GM18868 (cell line): ENCODE data around the gene SMCO4.
"Not testable (repeated sequence)": the region's sequence is repeated elsewhere in the genome, so short reads cannot be mapped to it uniquely, and the experiment has no call there.

Experiments used
- ATAC-seq: cut with Tn5 transposase; IDR thresholded peaks from one replicate; pipeline ENCODE4 v1.9.1; 2021; ENCODE audit warnings: mild to moderate bottlenecking, moderate library complexity; ENCODE audit not compliant: unreplicated experiment

Gene SMCO4

GRCh38 chr11:93480756-93481155 is 62.4 kb downstream of the SMCO4 start:
- no peak for ATAC-seq

GRCh38 chr11:93480256-93480655 is 62.9 kb downstream of the SMCO4 start:
- no peak for ATAC-seq

GRCh38 chr11:93478841-93479240 is 64.3 kb downstream of the SMCO4 start:
- ATAC-seq: no peak

GRCh38 chr11:93477684-93478234 is 65.4 kb downstream of the SMCO4 start:
- ATAC-seq: no peak

GRCh38 chr11:93476796-93477195 is 66.4 kb downstream of the SMCO4 start:
- no peak for ATAC-seq

- ATAC-seq: no peak
Measured at GRCh38 chr11:93474123-93474522, 69.1 kb downstream of the SMCO4 start.

GRCh38 chr11:93468290-93468689 is 74.9 kb downstream of the SMCO4 start:
- no peak for ATAC-seq

- ATAC-seq: no peak
Measured at GRCh38 chr11:93467054-93467453, 76.1 kb downstream of the SMCO4 start.

- ATAC-seq: no peak
Measured at GRCh38 chr11:93464927-93465540, 78.2 kb downstream of the SMCO4 start.

GRCh38 chr11:93463666-93464065 is 79.5 kb downstream of the SMCO4 start:
- not testable (repeated sequence) for ATAC-seq

GRCh38 chr11:93458286-93458685 is 84.9 kb downstream of the SMCO4 start:
- no peak for ATAC-seq

GRCh38 chr11:93444617-93445073 is 98.5 kb downstream of the SMCO4 start:
- ATAC-seq: no peak

GRCh38 chr11:93443232-93443631 is 100.0 kb downstream of the SMCO4 start:
- ATAC-seq: not testable (repeated sequence)

GRCh38 chr11:93432247-93432646 is 110.9 kb downstream of the SMCO4 start:
- no peak for ATAC-seq
